Measurements from ENCODE around the gene INTS1. TPM values are rescaled to one million over a fixed set of nuclear protein-coding genes. Genes with fewer than 3 reads are reported as not detected.

The INTS1 gene
- total RNA-seq, 1 experiment from 2014 or later = 43.1 TPM

- no peak for DNase-seq (ENCODE audit: extremely low read depth, low read depth)
These were observed 12.0 kb downstream of the INTS1 start for GRCh38 chr7:1492221-1492620.

- DNase-seq (ENCODE audit: extremely low read depth, low read depth) = no peak
These were observed 13.4 kb downstream of the INTS1 start for GRCh38 chr7:1490837-1491236.

GRCh38 chr7:1489336-1489735 is 14.9 kb downstream of the INTS1 start:
- DNase-seq (ENCODE audit: extremely low read depth, low read depth) = no peak

GRCh38 chr7:1488016-1488415 is 16.2 kb downstream of the INTS1 start:
- no peak for DNase-seq (ENCODE audit: extremely low read depth, low read depth)

- DNase-seq (ENCODE audit: extremely low read depth, low read depth) = no peak
These were observed 16.7 kb downstream of the INTS1 start for GRCh38 chr7:1487466-1487865.

- no peak for DNase-seq (ENCODE audit: extremely low read depth, low read depth)
These were observed 17.6 kb downstream of the INTS1 start for GRCh38 chr7:1486571-1486970.

GRCh38 chr7:1485156-1485555 is 19.0 kb downstream of the INTS1 start:
- DNase-seq (ENCODE audit: extremely low read depth, low read depth) = no peak

- no peak for DNase-seq (ENCODE audit: extremely low read depth, low read depth)
These were observed 19.6 kb downstream of the INTS1 start for GRCh38 chr7:1484569-1484968.

- DNase-seq (ENCODE audit: extremely low read depth, low read depth) = no peak
These were observed 20.4 kb downstream of the INTS1 start for GRCh38 chr7:1483536-1484505.

GRCh38 chr7:1483079-1483478 is 21.1 kb downstream of the INTS1 start:
- no peak for DNase-seq (ENCODE audit: extremely low read depth, low read depth)

GRCh38 chr7:1481300-1481699 is 22.9 kb downstream of the INTS1 start:
- DNase-seq (ENCODE audit: extremely low read depth, low read depth) = no peak

- no peak for DNase-seq (ENCODE audit: extremely low read depth, low read depth)
These were observed 23.5 kb downstream of the INTS1 start for GRCh38 chr7:1480670-1481069.

GRCh38 chr7:1479287-1479686 is 24.9 kb downstream of the INTS1 start:
- DNase-seq (ENCODE audit: extremely low read depth, low read depth) = no peak

GRCh38 chr7:1478480-1478879 is 25.7 kb downstream of the INTS1 start:
- no peak for DNase-seq (ENCODE audit: extremely low read depth, low read depth)

- DNase-seq (ENCODE audit: extremely low read depth, low read depth) = no peak
These were observed 27.3 kb downstream of the INTS1 start for GRCh38 chr7:1476859-1477258.

GRCh38 chr7:1475991-1476390 is 28.2 kb downstream of the INTS1 start:
- DNase-seq (ENCODE audit: extremely low read depth, low read depth) = no peak

- DNase-seq (ENCODE audit: extremely low read depth, low read depth) = no peak
These were observed 28.8 kb downstream of the INTS1 start for GRCh38 chr7:1475393-1475792.

- no peak for DNase-seq (ENCODE audit: extremely low read depth, low read depth)
These were observed 29.5 kb downstream of the INTS1 start for GRCh38 chr7:1474736-1475135.

- peak; percentile 74 for DNase-seq (ENCODE audit: extremely low read depth, low read depth)
These were observed 30.2 kb downstream of the INTS1 start for GRCh38 chr7:1473864-1474512.

GRCh38 chr7:1470901-1471300 is 33.3 kb downstream of the INTS1 start:
- no peak for DNase-seq (ENCODE audit: extremely low read depth, low read depth)

- DNase-seq (ENCODE audit: extremely low read depth, low read depth) = no peak
These were observed 35.4 kb downstream of the INTS1 start for GRCh38 chr7:1468643-1469298.

Measured in NCI-H460 (cell line).